DOHH2 (cell line): ENCODE results near the gene ENTPD2.

Experiments
- H3F3A ChIP-seq: fragments of 200-600 bp; sonication (generic), shearing (Covaris generic); 2 replicates; pipeline ENCODE4 v1.6.0; 2016; ENCODE audit warnings: antibody characterized with exemption, mild to moderate bottlenecking; ENCODE audit not compliant: control insufficient read depth, insufficient read depth
- H3K27ac ChIP-seq: fragments of 200-600 bp; sonication (generic); 2 replicates; pipeline ENCODE4 v1.5.1; 2014; ENCODE audit warnings: low read depth, mild to moderate bottlenecking, low read length, moderate library complexity
- H3K27me3 ChIP-seq: fragments of 200-600 bp; sonication (generic); 2 replicates; pipeline ENCODE4 v1.6.1; 2014; ENCODE audit warnings: mild to moderate bottlenecking, low read length, mixed read lengths; ENCODE audit not compliant: control insufficient read depth
- H3K36me3 ChIP-seq: fragments of 200-600 bp; sonication (generic); 2 replicates; pipeline ENCODE4 v1.6.1; 2014; ENCODE audit warnings: mild to moderate bottlenecking, low read length, moderate library complexity, mixed read lengths; ENCODE audit not compliant: control insufficient read depth
- H3K4me1 ChIP-seq: fragments of 200-600 bp; sonication (generic); 2 replicates; pipeline ENCODE4 v1.6.1; 2014; ENCODE audit warnings: mild to moderate bottlenecking, low read length, mixed read lengths; ENCODE audit not compliant: control insufficient read depth
- H3K4me2 ChIP-seq: fragments of 200-600 bp; sonication (generic); 2 replicates; pipeline ENCODE4 v1.6.0; 2014; ENCODE audit warnings: mild to moderate bottlenecking, low read length, moderate library complexity
- H3K4me3 ChIP-seq: fragments of 200-600 bp; sonication (generic); 2 replicates; pipeline ENCODE4 v1.5.1; 2014; ENCODE audit warnings: mild to moderate bottlenecking, low read length, mixed read lengths
- H3K79me2 ChIP-seq: fragments of 200-600 bp; sonication (generic); 2 replicates; pipeline ENCODE4 v1.6.1; 2014; ENCODE audit warnings: mild to moderate bottlenecking, low read length, mixed read lengths; ENCODE audit not compliant: control insufficient read depth
- H3K9me2 ChIP-seq: fragments of 200-600 bp; sonication (generic); replicated peaks from 2 replicates; pipeline ENCODE4 v1.6.1; 2014; ENCODE audit warnings: mild to moderate bottlenecking, low read length, mixed read lengths; ENCODE audit not compliant: control insufficient read depth
- H3K9me3 ChIP-seq: fragments of 200-600 bp; sonication (generic); 2 replicates; pipeline ENCODE4 v1.6.1; 2014; ENCODE audit warnings: antibody characterized with exemption, low read length, mixed read lengths; ENCODE audit not compliant: control insufficient read depth, insufficient read depth
- H4K20me1 ChIP-seq: fragments of 200-600 bp; sonication (generic); 2 replicates; pipeline ENCODE4 v1.6.0; 2014; ENCODE audit warnings: low read depth, mild to moderate bottlenecking, antibody characterized with exemption, low read length, moderate library complexity; ENCODE audit not compliant: control insufficient read depth, insufficient read depth
- EZH2phosphoT487 ChIP-seq: fragments of 200-600 bp; sonication (generic); IDR thresholded peaks from 2 replicates; pipeline ENCODE4 v1.6.1; 2017; ENCODE audit warnings: borderline replicate concordance, mild to moderate bottlenecking, antibody characterized with exemption, low read length, moderate library complexity, mixed read lengths
- TF ChIP-seq, protein P1 (sequence below): fragments of 200-600 bp; sonication (generic); IDR thresholded peaks from one replicate; pipeline ENCODE4 v1.5.1; 2014; ENCODE audit warnings: antibody characterized with exemption, mild to moderate bottlenecking, low read depth, low read length; ENCODE audit not compliant: poor library complexity, severe bottlenecking

The ENTPD2 gene

DNA sequence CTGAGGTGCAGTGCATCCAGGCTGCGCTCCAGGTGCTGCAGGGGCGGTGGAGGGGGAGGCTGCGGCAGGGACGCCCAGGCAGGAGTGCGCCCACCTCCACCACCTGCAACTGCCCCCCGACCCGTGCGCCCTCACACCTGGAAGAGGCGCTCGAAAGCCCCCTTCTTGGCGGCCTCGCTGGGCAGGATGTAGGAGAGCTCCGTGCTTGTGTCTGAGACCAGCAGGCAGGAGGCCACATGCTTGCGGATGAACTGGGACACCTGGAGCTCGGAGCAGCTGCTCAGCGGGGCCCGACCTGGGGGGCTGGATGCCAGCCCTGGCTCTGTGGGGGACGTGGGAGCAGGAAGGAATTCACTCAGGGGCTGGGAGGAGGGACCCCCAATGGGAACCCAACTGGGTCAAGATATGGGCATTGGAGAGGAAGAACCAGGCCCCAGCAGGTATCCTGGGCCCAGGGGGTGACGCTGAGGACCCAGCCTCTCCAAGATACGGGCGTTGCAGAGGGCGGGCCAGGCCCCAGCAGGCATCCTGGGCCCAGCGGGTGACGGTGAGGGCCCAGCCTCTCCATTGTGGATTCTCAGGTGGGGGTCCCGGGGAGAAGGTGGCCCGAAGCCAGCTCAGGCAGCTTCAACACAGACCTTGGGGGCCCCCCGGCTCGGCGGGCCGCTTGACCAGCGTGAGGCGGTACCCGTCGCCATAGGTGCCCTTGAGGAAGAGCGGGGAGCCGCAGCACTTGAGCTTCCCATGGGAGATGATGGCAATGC is 38.9 kb downstream of the ENTPD2 start:
- H3K9me3 ChIP-seq, result no peaks in the 10 kb centered on the region
- H3K4me1 ChIP-seq, result no peaks in the 10 kb centered on the region
- H3K9me2 ChIP-seq, result no peaks in the 10 kb centered on the region
- no peaks in the 10 kb centered on the region for H4K20me1 ChIP-seq
- H3K27ac ChIP-seq, result no peak overlapping the region
- TF ChIP-seq EZH2phosphoT487, result no peak
- no peaks in the 10 kb centered on the region for H3F3A ChIP-seq
- H3K4me2 ChIP-seq, result no peak overlapping the region
- no peaks in the 10 kb centered on the region for H3K27me3 ChIP-seq
- H3K4me3 ChIP-seq, result no peak overlapping the region
- no peaks in the 10 kb centered on the region for H3K36me3 ChIP-seq
- H3K79me2 ChIP-seq, result no peaks in the 10 kb centered on the region

DNA sequence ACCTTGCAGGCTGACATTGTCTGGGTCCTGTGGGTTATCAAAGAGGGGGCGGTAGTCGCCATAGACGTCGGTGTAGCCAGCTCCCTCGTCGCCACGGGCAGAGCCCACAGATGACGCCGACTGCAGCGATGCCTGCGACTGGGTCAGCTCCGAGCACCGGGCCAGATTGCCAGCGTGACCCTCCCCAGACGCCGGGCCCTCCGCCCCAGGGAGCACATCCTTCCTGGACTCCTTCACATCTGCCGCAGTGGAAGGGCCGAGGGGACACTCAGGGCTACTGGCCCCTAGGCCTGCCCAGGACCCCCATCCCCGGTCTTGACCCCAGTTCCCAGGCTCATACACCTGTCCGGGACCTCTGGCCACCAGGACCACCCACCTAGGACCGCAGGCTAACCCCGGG is 39.7 kb downstream of the ENTPD2 start:
- TF ChIP-seq EZH2phosphoT487, result no peak
- TF ChIP-seq, protein P1, sequence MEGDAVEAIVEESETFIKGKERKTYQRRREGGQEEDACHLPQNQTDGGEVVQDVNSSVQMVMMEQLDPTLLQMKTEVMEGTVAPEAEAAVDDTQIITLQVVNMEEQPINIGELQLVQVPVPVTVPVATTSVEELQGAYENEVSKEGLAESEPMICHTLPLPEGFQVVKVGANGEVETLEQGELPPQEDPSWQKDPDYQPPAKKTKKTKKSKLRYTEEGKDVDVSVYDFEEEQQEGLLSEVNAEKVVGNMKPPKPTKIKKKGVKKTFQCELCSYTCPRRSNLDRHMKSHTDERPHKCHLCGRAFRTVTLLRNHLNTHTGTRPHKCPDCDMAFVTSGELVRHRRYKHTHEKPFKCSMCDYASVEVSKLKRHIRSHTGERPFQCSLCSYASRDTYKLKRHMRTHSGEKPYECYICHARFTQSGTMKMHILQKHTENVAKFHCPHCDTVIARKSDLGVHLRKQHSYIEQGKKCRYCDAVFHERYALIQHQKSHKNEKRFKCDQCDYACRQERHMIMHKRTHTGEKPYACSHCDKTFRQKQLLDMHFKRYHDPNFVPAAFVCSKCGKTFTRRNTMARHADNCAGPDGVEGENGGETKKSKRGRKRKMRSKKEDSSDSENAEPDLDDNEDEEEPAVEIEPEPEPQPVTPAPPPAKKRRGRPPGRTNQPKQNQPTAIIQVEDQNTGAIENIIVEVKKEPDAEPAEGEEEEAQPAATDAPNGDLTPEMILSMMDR, result no peak
- no peaks in the 10 kb centered on the region for H3K9me2 ChIP-seq
- no peak overlapping the region for H3K4me2 ChIP-seq
- no peaks in the 10 kb centered on the region for H3K36me3 ChIP-seq
- H3K9me3 ChIP-seq, result no peaks in the 10 kb centered on the region
- no peak overlapping the region for H3K4me3 ChIP-seq
- no peaks in the 10 kb centered on the region for H3K4me1 ChIP-seq
- no peaks in the 10 kb centered on the region for H3F3A ChIP-seq
- H4K20me1 ChIP-seq, result no peaks in the 10 kb centered on the region
- H3K79me2 ChIP-seq, result no peaks in the 10 kb centered on the region
- no peaks in the 10 kb centered on the region for H3K27me3 ChIP-seq
- H3K27ac ChIP-seq, result no peak overlapping the region

DNA sequence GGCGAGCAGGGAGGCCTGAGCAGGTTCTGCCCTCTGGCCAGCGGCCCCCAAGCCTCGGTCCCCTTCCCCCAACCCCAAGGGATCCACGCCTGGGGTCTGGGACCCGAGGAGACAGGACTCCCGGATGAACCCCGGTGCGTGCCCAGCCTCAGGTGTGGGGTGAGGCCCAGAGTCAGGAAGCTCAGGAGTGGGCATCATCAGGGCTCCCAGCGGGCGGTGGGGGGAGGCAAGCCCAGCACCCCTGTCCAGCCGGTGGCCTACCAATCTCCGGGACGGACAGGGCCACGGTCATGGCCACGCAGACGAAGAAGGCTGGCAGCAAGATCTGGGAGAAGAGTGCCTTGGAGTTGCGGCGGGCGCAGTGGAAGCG is 40.3 kb downstream of the ENTPD2 start:
- Histone ChIP-seq H3K79me2 (no peaks in the 10 kb centered on the region), H4K20me1 (no peaks in the 10 kb centered on the region), H3K27me3 (no peaks in the 10 kb centered on the region), H3K36me3 (no peaks in the 10 kb centered on the region), H3K9me3 (no peaks in the 10 kb centered on the region), H3K4me1 (peaks cover 4% of the 10 kb centered on the region; the same call in 1 of the 2 replicates), H3K4me3 (no peak overlapping the region), H3F3A (no peaks in the 10 kb centered on the region), H3K9me2 (no peaks in the 10 kb centered on the region), H3K27ac (no peak overlapping the region), H3K4me2 (no peak overlapping the region)
- TF ChIP-seq EZH2phosphoT487, result no peak
- TF ChIP-seq, protein P1, result no peak
